Lower lobe of right lung (tissue), 2 donors: ENCODE results near the gene INHBB. TPM values are rescaled to one million over a fixed set of nuclear protein-coding genes. Genes with fewer than 3 reads are reported as not detected.

Experiments
- ATAC-seq, 2 donors: fragments of 200-7000 bp; cut with Tn5 transposase; one replicate each; pipeline ENCODE4 v1.9.1; 2020 to 2022; ENCODE audit warnings: mild to moderate bottlenecking in 2 of 2, moderate library complexity in 2 of 2
- DNase-seq: peaks from one replicate; pipeline ENCODE4 v3.0.0-alpha.2; 2020
- H3K27ac ChIP-seq: fragments of 200-600 bp; one replicate; pipeline ENCODE4 v1.8.0; 2022
- H3K27me3 ChIP-seq: fragments of 200-600 bp; one replicate; pipeline ENCODE4 v1.8.0; 2022; ENCODE audit warnings: low read depth
- H3K36me3 ChIP-seq: fragments of 200-600 bp; one replicate; pipeline ENCODE4 v1.8.0; 2022; ENCODE audit warnings: mild to moderate bottlenecking
- H3K4me1 ChIP-seq: fragments of 200-600 bp; one replicate; pipeline ENCODE4 v1.8.0; 2022
- H3K4me3 ChIP-seq: fragments of 200-600 bp; one replicate; pipeline ENCODE4 v1.8.0; 2022; ENCODE audit warnings: mild to moderate bottlenecking
- H3K9me3 ChIP-seq: fragments of 200-600 bp; one replicate; pipeline ENCODE4 v1.8.0; 2022
- CTCF ChIP-seq: fragments of 200-600 bp; IDR thresholded peaks from one replicate; pipeline ENCODE4 v1.8.0; 2022; ENCODE audit warnings: antibody characterized with exemption, mild to moderate bottlenecking
- intact Hi-C: fragments of 100-400 bp; cut with DNase I; formaldehyde crosslinking; loops from one replicate; pipeline ENCODE4 v1.11.0; 2022
- total RNA-seq: library from RNA; stranded (reverse); fragmentation: NEBNext Ultra II Directional; extraction: Animal tissue kit (Norgen Biotek cat#: 25700); gene quantifications from one replicate; pipeline ENCODE4 v1.2.1, GENCODE V29; 2021
- donor health status: DM: no; HTN: yes; CAD: no; lungs with severe emphysema.

INHBB gene
- total RNA-seq, 1 donor from 2014 or later: 5.2 TPM

GRCh38 chr2:120343100-120343432 lies 2.9 kb upstream of the INHBB start:
- Histone ChIP-seq H3K36me3 (no peaks in the 10 kb centered on the region), H3K27ac (no peak overlapping the region), H3K9me3 (no peaks in the 10 kb centered on the region), H3K4me3 (peak overlapping the region; percentile 57), H3K4me1 (peaks cover 36% of the 10 kb centered on the region), H3K27me3 (peaks cover 80% of the 10 kb centered on the region)
- TF ChIP-seq CTCF: no peak
- DNase-seq: no peak
- no peak for ATAC-seq
- intact Hi-C loops: loop anchor here (5.0 kb wide), 1 partner anchor 339 kb away; no protein-coding TSS in a partner anchor

- H3K4me3 ChIP-seq: peak overlapping the region; percentile 57
- peaks cover 81% of the 10 kb centered on the region for H3K27me3 ChIP-seq
- H3K36me3 ChIP-seq: no peaks in the 10 kb centered on the region
- DNase-seq (peak; percentile 88), ATAC-seq (peak; percentile 83)
- H3K4me1 ChIP-seq: peaks cover 41% of the 10 kb centered on the region
- no peaks in the 10 kb centered on the region for H3K9me3 ChIP-seq
- peak overlapping the region; percentile 11 for H3K27ac ChIP-seq
- TF ChIP-seq CTCF: peak; percentile 85
- intact Hi-C loops: loop anchor here (5.0 kb wide), 1 partner anchor 339 kb away; no protein-coding TSS in a partner anchor
These were observed 2.4 kb upstream of the INHBB start for GRCh38 chr2:120343433-120344105.

- H3K4me3 ChIP-seq: peak overlapping the region; percentile 57
- intact Hi-C loops: loop anchor here (5.0 kb wide), 1 partner anchor 338 kb away; no protein-coding TSS in a partner anchor
- H3K27ac ChIP-seq: peak overlapping the region; percentile 11
- ATAC-seq (peak; percentile 41 to 52), DNase-seq (no peak)
- H3K36me3 ChIP-seq: no peaks in the 10 kb centered on the region
- peaks cover 44% of the 10 kb centered on the region for H3K4me1 ChIP-seq
- no peaks in the 10 kb centered on the region for H3K9me3 ChIP-seq
- TF ChIP-seq CTCF: no peak
- H3K27me3 ChIP-seq: peaks cover 82% of the 10 kb centered on the region
These were observed 1.5 kb upstream of the INHBB start for GRCh38 chr2:120344214-120344975.

GRCh38 chr2:120344976-120345581 lies 857 bp upstream of the INHBB start:
- peak in 1 of 2 donors; percentile 2 for ATAC-seq

More at GRCh38 chr2:120344976-120345581, 857 bp upstream of the INHBB start:
- Histone ChIP-seq H3K4me1 (peaks cover 44% of the 10 kb centered on the region), H3K27me3 (peaks cover 82% of the 10 kb centered on the region), H3K4me3 (peak overlapping the region; percentile 57), H3K27ac (no peak overlapping the region), H3K36me3 (peaks cover 4% of the 10 kb centered on the region), H3K9me3 (no peaks in the 10 kb centered on the region)
- intact Hi-C loops: loop anchor here (5.0 kb wide), 1 partner anchor 337 kb away; no protein-coding TSS in a partner anchor
- TF ChIP-seq CTCF: no peak
- DNase-seq: no peak
